PC-9 (cell line): ENCODE results near the gene SIK3.

Experiments used
- EZH2 ChIP-seq: fragments of 200-600 bp; sonication (generic); IDR thresholded peaks from 2 replicates; pipeline ENCODE4 v1.8.0; 2017; ENCODE audit warnings: antibody characterized with exemption, low read depth
- TF ChIP-seq, protein P1 (sequence below): fragments of 200-600 bp; sonication (generic); conservative IDR thresholded peaks from 2 replicates; pipeline ENCODE4 v1.6.1; 2017; ENCODE audit warnings: mixed run types, antibody characterized with exemption, mild to moderate bottlenecking, moderate library complexity

GRCh38 chr11:116993599-116993998 is 104.6 kb downstream of the SIK3 start:
- TF ChIP-seq, protein P1, sequence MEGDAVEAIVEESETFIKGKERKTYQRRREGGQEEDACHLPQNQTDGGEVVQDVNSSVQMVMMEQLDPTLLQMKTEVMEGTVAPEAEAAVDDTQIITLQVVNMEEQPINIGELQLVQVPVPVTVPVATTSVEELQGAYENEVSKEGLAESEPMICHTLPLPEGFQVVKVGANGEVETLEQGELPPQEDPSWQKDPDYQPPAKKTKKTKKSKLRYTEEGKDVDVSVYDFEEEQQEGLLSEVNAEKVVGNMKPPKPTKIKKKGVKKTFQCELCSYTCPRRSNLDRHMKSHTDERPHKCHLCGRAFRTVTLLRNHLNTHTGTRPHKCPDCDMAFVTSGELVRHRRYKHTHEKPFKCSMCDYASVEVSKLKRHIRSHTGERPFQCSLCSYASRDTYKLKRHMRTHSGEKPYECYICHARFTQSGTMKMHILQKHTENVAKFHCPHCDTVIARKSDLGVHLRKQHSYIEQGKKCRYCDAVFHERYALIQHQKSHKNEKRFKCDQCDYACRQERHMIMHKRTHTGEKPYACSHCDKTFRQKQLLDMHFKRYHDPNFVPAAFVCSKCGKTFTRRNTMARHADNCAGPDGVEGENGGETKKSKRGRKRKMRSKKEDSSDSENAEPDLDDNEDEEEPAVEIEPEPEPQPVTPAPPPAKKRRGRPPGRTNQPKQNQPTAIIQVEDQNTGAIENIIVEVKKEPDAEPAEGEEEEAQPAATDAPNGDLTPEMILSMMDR: no peak
- no peak for TF ChIP-seq EZH2
